Measurements from ENCODE around the gene USP17L26.
"Not testable (repeated sequence)": the region's sequence is repeated elsewhere in the genome, so short reads cannot be mapped to it uniquely, and the experiment has no call there.

USP17L26 gene, protein sequence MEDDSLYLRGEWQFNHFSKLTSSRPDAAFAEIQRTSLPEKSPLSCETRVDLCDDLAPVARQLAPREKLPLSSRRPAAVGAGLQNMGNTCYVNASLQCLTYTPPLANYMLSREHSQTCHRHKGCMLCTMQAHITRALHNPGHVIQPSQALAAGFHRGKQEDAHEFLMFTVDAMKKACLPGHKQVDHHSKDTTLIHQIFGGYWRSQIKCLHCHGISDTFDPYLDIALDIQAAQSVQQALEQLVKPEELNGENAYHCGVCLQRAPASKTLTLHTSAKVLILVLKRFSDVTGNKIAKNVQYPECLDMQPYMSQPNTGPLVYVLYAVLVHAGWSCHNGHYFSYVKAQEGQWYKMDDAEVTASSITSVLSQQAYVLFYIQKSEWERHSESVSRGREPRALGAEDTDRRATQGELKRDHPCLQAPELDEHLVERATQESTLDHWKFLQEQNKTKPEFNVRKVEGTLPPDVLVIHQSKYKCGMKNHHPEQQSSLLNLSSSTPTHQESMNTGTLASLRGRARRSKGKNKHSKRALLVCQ

DNA sequence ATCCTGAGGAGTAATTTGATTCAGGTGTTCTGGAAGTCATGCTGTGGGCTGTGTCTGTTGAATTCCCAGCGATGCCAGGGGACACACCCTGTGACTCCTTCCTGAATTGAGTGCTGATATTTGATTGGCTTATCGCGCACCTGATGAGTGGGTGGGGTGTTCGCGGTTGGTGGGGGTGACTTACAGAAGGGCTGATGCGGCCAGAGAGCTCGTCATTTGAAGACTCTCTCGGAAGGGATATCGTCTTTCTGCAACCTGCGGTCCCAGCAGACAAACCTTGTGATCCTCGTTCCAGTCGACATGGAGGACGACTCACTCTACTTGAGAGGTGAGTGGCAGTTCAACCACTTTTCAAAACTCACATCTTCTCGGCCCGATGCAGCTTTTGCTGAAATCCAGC lies at the start of gene USP17L26:
Gene USP17L26, plus strand, starts transcription at position 301 of the 400 bp plus-strand sequence. Its CDS starts 0 bp downstream, at position 301.
- not testable (repeated sequence) for DNase-seq

DNA sequence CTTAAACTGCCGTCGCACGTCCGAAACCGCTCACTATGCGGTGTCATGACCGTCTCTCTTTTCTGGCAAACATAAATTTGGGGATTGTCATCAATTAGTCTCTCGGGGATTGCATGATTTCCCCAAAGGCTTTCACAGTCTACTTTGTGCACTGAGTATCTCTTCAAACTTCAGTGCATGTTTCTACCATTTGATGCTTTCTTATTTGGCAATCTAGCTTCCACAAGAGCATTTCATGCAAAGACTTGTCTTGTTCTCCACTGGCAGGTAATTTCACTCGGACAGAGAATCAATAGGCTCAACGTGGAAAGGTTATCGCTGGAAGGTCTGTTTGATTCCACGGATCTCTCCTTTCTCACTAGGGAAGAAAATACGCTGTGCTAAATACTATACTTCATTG lies 10.3 kb upstream of the USP17L26 start:
- not testable (repeated sequence) for DNase-seq

- DNase-seq: not testable (repeated sequence)
Measured at GRCh38 chr4:9324865-9325264, 9.6 kb upstream of the USP17L26 start, which contains the start of gene USP17L24. USP17L24 (plus strand) TSS chr4:9325165; CDS start chr4:9325165, 0 bp downstream.

DNA sequence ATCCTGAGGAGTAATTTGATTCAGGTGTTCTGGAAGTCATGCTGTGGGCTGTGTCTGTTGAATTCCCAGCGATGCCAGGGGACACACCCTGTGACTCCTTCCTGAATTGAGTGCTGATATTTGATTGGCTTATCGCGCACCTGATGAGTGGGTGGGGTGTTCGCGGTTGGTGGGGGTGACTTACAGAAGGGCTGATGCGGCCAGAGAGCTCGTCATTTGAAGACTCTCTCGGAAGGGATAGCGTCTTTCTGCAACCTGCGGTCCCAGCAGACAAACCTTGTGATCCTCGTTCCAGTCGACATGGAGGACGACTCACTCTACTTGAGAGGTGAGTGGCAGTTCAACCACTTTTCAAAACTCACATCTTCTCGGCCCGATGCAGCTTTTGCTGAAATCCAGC lies 4.8 kb upstream of the USP17L26 start, which contains the start of gene USP17L25:
Gene USP17L25, plus strand, starts transcription at position 301 of the 400 bp plus-strand sequence. Its CDS starts 0 bp downstream, at position 301.
- DNase-seq: not testable (repeated sequence)

DNA sequence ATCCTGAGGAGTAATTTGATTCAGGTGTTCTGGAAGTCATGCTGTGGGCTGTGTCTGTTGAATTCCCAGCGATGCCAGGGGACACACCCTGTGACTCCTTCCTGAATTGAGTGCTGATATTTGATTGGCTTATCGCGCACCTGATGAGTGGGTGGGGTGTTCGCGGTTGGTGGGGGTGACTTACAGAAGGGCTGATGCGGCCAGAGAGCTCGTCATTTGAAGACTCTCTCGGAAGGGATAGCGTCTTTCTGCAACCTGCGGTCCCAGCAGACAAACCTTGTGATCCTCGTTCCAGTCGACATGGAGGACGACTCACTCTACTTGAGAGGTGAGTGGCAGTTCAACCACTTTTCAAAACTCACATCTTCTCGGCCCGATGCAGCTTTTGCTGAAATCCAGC lies 4.6 kb downstream of the USP17L26 start, which contains the start of gene USP17L5:
Gene USP17L5, plus strand, starts transcription at position 301 of the 400 bp plus-strand sequence. Its CDS starts 0 bp downstream, at position 301.
- not testable (repeated sequence) for DNase-seq

DNA sequence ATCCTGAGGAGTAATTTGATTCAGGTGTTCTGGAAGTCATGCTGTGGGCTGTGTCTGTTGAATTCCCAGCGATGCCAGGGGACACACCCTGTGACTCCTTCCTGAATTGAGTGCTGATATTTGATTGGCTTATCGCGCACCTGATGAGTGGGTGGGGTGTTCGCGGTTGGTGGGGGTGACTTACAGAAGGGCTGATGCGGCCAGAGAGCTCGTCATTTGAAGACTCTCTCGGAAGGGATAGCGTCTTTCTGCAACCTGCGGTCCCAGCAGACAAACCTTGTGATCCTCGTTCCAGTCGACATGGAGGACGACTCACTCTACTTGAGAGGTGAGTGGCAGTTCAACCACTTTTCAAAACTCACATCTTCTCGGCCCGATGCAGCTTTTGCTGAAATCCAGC lies 9.4 kb downstream of the USP17L26 start, which contains the start of gene USP17L27:
Gene USP17L27, plus strand, starts transcription at position 301 of the 400 bp plus-strand sequence. Its CDS starts 0 bp downstream, at position 301.
- DNase-seq: not testable (repeated sequence)

GRCh38 chr4:9348593-9348992 lies 14.1 kb downstream of the USP17L26 start, which contains the start of gene USP17L28:
USP17L28 (plus strand) TSS chr4:9348893; CDS start chr4:9348893, 0 bp downstream.
- not testable (repeated sequence) for DNase-seq

- DNase-seq: not testable (repeated sequence)
Measured at GRCh38 chr4:9350866-9351265, 16.4 kb downstream of the USP17L26 start.

- DNase-seq: not testable (repeated sequence)
Measured at GRCh38 chr4:9353338-9353737, 18.9 kb downstream of the USP17L26 start, which contains the start of gene USP17L29. USP17L29 (plus strand) TSS chr4:9353638; CDS start chr4:9353638, 0 bp downstream.

DNA sequence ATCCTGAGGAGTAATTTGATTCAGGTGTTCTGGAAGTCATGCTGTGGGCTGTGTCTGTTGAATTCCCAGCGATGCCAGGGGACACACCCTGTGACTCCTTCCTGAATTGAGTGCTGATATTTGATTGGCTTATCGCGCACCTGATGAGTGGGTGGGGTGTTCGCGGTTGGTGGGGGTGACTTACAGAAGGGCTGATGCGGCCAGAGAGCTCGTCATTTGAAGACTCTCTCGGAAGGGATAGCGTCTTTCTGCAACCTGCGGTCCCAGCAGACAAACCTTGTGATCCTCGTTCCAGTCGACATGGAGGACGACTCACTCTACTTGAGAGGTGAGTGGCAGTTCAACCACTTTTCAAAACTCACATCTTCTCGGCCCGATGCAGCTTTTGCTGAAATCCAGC lies 28.4 kb downstream of the USP17L26 start, which contains the start of gene USP17L30:
Gene USP17L30, plus strand, starts transcription at position 301 of the 400 bp plus-strand sequence. Its CDS starts 0 bp downstream, at position 301.
- DNase-seq: not testable (repeated sequence)

- not testable (repeated sequence) for DNase-seq
Measured at GRCh38 chr4:9379881-9380280, 45.4 kb downstream of the USP17L26 start.

- peak in 1 of 3 donors; percentile 10 for DNase-seq
Measured at GRCh38 chr4:9381012-9381534, 46.6 kb downstream of the USP17L26 start.

DNA sequence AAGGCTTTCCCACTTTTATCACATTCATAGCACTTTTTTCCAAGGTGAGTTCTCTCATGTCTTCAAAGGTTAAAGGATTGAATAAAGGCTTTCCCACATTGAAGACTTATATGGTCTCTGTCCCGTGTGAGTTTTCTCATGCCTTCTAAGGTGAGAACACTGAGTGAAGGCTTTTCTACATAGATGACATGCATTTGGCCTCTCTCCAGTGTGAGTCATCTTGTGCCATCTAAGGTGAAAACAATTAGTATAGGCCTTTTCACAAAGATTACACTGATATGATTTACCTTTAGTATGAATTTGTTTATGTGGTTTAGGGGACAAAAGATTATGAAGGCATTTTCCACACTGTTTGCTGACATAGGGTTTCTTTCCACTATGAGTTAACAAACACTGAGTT lies 49.7 kb downstream of the USP17L26 start:
- DNase-seq: no peak

All from suppressor macrophage treated with lipopolysaccharide for 1 hour (primary cell).